Measurements from ENCODE around the gene OR52K1.

Gene OR52K1

DNA sequence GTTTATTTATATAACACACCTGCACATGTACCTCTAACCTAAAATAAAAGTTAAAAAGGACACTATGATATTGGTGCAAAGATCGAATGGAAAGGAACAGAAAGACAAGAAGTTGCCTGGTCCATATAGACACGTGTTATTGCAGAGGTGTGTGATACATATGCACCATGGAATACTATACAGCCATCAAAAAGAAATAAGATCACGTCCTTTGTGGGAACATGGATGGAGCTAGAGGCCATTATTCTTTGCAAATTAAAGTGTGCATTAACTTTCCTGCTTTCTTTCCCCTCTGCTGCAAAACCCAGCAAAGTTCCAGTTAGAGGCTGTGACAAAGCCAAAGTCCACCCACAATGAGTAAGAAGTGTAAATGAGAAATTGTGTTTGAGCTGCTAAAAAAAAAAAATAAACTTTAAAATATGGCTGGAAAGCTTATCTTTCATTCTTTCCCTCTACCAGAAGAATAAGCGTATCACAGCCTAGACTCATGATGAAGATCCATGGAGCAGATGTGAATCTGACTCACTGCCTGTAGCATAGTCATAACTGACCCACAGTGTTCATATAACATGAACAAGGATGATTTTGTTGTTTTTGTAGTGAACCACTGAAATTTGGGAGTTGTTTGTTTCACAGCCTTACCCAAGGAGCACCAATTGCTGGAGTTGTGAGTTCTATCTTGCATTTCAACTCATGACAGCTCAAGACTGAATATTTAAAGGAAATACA lies 9.6 kb downstream of the OR52K1 start:
- Histone ChIP-seq H3K4me3 (ENCODE audit: low read depth, low read length) (no peak overlapping the region), H3K27ac (ENCODE audit: low read depth, low read length) (no peak overlapping the region), H3K36me3 (ENCODE audit: control insufficient read depth, insufficient read depth, low read length) (no peaks in the 10 kb centered on the region), H3K9ac (ENCODE audit: low read depth, low read length) (no peak overlapping the region), H3K4me1 (ENCODE audit: control insufficient read depth, insufficient read depth, low read length) (no peaks in the 10 kb centered on the region), H3K27me3 (ENCODE audit: control insufficient read depth, insufficient read depth, low read length) (no peaks in the 10 kb centered on the region), H3K9me3 (ENCODE audit: control insufficient read depth, insufficient read depth, low read length) (no peaks in the 10 kb centered on the region)

DNA sequence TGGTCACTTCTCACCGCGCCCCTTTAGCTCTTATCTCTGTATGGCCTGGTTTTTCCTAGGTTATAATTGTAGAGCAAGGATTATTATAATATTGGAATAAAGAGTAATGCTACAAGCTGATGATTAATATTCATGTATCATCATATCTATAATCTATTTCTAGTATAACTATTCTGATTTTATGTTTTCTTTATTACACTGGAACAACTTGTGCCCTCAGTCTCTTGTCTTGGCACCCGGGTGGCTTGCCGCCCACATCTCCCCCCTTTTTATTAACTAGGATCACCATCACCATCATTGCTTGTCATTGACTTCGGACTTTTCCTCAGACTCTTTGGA lies 11.0 kb downstream of the OR52K1 start:
- H3K27me3 ChIP-seq (ENCODE audit: control insufficient read depth, insufficient read depth, low read length): no peaks in the 10 kb centered on the region
- no peak overlapping the region for H3K27ac ChIP-seq (ENCODE audit: low read depth, low read length)
- H3K4me3 ChIP-seq (ENCODE audit: low read depth, low read length): no peak overlapping the region
- H3K9me3 ChIP-seq (ENCODE audit: control insufficient read depth, insufficient read depth, low read length): no peaks in the 10 kb centered on the region
- H3K4me1 ChIP-seq (ENCODE audit: control insufficient read depth, insufficient read depth, low read length): no peaks in the 10 kb centered on the region
- H3K9ac ChIP-seq (ENCODE audit: low read depth, low read length): no peak overlapping the region
- H3K36me3 ChIP-seq (ENCODE audit: control insufficient read depth, insufficient read depth, low read length): no peaks in the 10 kb centered on the region

DNA sequence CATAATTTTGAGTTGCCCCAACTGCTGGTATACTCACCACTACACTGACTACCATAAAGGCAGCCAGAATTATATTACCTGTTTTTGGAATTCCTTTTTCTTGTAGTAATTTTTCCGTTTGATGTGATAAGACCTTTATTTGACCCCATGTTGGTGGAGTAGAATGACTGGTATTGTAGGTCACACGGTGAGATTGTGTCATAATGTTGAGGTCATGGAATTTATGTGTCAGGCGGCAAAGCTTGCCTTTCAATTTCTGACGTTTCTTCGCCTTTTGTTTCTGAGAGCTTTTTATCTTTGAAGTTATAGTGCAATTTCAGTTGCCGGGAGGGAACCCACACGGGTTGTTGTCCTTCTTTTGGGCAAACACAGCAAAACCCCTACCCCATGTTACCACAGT lies 13.0 kb downstream of the OR52K1 start:
- Histone ChIP-seq H3K4me1 (ENCODE audit: control insufficient read depth, insufficient read depth, low read length) (no peaks in the 10 kb centered on the region), H3K4me3 (ENCODE audit: low read depth, low read length) (no peak overlapping the region), H3K36me3 (ENCODE audit: control insufficient read depth, insufficient read depth, low read length) (no peaks in the 10 kb centered on the region), H3K9me3 (ENCODE audit: control insufficient read depth, insufficient read depth, low read length) (no peaks in the 10 kb centered on the region), H3K27ac (ENCODE audit: low read depth, low read length) (no peak overlapping the region), H3K9ac (ENCODE audit: low read depth, low read length) (no peak overlapping the region), H3K27me3 (ENCODE audit: control insufficient read depth, insufficient read depth, low read length) (no peaks in the 10 kb centered on the region)

DNA sequence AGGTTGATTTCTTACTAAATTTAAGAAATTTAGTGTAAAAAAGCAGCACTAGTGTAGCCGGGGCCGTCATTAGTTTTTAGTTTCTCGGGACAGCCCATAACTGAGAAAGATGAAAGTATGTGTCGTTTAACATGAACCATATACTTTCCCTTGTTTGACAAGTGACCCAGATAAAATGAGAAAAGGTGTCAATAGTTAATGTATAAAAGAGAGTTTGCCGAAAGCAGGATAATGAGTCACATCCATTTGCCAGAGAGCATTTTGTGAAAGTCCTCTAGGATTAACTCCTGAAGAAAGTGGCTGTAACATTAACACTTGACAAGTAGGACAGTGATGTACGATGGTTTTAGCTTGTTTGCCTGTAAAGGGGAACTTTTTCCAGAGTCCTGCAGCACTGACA lies 13.5 kb downstream of the OR52K1 start:
- H3K4me3 ChIP-seq (ENCODE audit: low read depth, low read length): no peak overlapping the region
- no peak overlapping the region for H3K9ac ChIP-seq (ENCODE audit: low read depth, low read length)
- H3K4me1 ChIP-seq (ENCODE audit: control insufficient read depth, insufficient read depth, low read length): no peaks in the 10 kb centered on the region
- no peaks in the 10 kb centered on the region for H3K27me3 ChIP-seq (ENCODE audit: control insufficient read depth, insufficient read depth, low read length)
- H3K27ac ChIP-seq (ENCODE audit: low read depth, low read length): no peak overlapping the region
- no peaks in the 10 kb centered on the region for H3K9me3 ChIP-seq (ENCODE audit: control insufficient read depth, insufficient read depth, low read length)
- no peaks in the 10 kb centered on the region for H3K36me3 ChIP-seq (ENCODE audit: control insufficient read depth, insufficient read depth, low read length)

DNA sequence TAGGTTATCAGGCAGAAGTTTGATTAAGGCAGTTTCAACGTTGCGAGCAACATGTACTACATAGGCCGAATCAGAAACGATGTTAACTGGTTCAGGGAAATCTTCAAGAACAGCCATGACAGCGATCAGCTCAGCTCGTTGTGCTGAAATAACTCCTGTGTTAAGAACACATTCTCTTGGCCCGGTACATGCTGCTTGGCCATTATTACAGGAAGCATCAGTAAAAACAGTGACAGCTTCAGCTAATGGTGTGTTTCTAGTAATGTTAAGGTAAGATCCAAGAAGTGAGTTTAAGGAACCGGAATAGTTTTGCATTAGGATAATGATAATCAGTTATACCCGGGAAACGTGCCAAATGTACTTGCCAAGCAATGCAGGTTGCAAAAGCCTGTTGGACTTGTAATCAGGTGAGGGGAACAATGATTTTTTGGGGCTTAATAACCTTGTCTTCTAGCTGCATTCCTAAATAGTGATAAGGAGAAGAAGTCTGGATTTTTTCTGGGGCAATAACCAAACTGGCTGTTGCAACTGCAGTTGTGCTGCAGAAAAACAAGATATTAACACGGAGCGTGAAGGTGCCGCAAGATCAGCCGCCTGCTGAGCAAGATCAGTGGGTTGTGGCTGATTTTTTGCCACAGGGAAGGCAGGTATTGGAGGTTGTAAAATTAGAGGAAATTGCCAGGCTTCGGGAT lies 14.3 kb downstream of the OR52K1 start:
- Histone ChIP-seq H3K4me3 (ENCODE audit: low read depth, low read length) (no peak overlapping the region), H3K27ac (ENCODE audit: low read depth, low read length) (no peak overlapping the region), H3K9ac (ENCODE audit: low read depth, low read length) (no peak overlapping the region), H3K9me3 (ENCODE audit: control insufficient read depth, insufficient read depth, low read length) (no peaks in the 10 kb centered on the region), H3K27me3 (ENCODE audit: control insufficient read depth, insufficient read depth, low read length) (no peaks in the 10 kb centered on the region), H3K4me1 (ENCODE audit: control insufficient read depth, insufficient read depth, low read length) (no peaks in the 10 kb centered on the region), H3K36me3 (ENCODE audit: control insufficient read depth, insufficient read depth, low read length) (no peaks in the 10 kb centered on the region)

DNA sequence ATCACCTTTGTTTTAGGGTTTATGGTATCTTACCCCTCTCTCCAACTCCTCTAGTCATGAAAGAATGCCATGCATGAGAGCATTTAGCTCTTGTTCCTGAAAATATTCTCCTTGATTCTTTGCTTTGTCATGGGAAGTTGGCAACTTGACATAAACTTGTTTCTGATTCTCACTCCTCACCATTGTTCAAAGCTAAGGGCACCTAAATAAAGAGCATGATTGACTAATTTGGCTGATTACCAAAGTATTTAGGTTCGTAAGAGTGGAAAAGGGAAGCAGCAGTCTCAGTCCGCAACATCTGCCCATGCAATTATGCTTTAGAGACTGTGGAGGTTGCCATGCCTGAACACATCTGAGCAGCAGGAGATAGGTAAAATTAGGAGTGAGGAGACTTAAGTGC lies 26.4 kb downstream of the OR52K1 start:
- H3K36me3 ChIP-seq (ENCODE audit: control insufficient read depth, insufficient read depth, low read length): no peaks in the 10 kb centered on the region
- no peak overlapping the region for H3K9ac ChIP-seq (ENCODE audit: low read depth, low read length)
- H3K27me3 ChIP-seq (ENCODE audit: control insufficient read depth, insufficient read depth, low read length): no peaks in the 10 kb centered on the region
- H3K27ac ChIP-seq (ENCODE audit: low read depth, low read length): no peak overlapping the region
- H3K9me3 ChIP-seq (ENCODE audit: control insufficient read depth, insufficient read depth, low read length): no peaks in the 10 kb centered on the region
- H3K4me3 ChIP-seq (ENCODE audit: low read depth, low read length): no peak overlapping the region
- H3K4me1 ChIP-seq (ENCODE audit: control insufficient read depth, insufficient read depth, low read length): no peaks in the 10 kb centered on the region

DNA sequence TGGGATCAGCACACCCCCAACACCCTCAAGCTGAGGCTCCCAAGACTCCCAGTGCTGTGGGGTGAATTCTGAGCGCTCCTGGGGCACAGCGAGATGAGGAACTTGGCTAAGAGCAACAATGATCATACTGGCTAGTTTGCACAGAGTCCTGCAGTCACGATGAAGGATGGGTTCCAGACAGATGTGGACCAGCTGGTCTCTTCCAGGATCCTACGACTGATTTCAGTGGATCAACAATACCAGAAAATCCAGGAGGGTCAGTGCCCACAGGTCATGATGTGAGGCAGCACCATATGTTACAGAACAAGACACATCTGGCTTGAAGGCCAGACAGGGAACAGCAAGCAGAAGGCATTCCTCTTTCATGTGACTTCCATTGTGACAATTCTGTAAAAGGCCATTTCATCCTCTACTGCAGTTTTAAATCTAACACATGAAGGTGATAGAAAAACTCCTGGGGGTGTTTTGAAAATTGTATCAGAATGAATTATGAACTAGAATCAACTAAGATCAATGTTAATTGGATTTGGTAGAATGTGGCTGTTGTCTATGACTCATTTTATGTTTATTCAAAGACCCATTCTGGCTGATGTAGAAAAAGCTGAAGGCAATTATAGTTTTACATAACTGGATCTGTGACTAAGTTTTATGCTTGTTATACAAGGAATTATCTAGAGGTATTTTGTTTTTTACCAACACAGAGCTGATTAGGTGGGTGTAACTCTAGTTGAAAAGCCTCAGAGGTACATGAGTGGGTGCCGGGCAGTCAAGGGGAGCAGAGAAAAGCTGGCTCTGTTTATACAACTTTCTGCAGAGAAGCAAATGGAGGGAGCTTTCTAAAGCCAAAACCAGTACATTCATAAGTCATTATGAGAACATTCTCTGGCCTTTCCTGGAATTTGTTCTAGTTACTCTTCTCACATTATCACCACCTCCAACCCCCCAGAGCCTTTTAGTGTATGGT lies 29.1 kb downstream of the OR52K1 start:
- Histone ChIP-seq H3K27me3 (ENCODE audit: control insufficient read depth, insufficient read depth, low read length) (no peaks in the 10 kb centered on the region), H3K27ac (ENCODE audit: low read depth, low read length) (no peak overlapping the region), H3K4me3 (ENCODE audit: low read depth, low read length) (no peak overlapping the region), H3K36me3 (ENCODE audit: control insufficient read depth, insufficient read depth, low read length) (no peaks in the 10 kb centered on the region), H3K9me3 (ENCODE audit: control insufficient read depth, insufficient read depth, low read length) (no peaks in the 10 kb centered on the region), H3K4me1 (ENCODE audit: control insufficient read depth, insufficient read depth, low read length) (no peaks in the 10 kb centered on the region), H3K9ac (ENCODE audit: low read depth, low read length) (no peak overlapping the region)

DNA sequence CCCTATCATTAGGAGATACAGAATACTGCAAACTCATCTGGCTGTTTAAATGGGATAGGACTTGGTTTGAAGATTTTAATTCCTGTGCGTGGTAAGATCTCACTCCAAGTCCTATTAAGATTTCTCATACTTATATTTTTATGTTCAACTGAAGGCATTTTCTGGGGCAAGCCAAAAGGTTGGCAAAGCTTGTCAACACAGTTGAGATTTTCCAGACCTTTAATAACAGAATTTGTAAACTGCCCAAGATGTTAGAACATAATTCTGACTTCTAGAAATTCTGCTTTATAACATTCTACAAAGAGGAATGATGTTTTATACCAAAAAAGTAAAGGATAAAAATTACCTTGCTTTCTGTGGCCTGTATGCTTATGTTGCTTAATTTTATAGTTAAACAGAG lies 31.8 kb downstream of the OR52K1 start:
- no peaks in the 10 kb centered on the region for H3K9me3 ChIP-seq (ENCODE audit: control insufficient read depth, insufficient read depth, low read length)
- H3K27me3 ChIP-seq (ENCODE audit: control insufficient read depth, insufficient read depth, low read length): no peaks in the 10 kb centered on the region
- H3K9ac ChIP-seq (ENCODE audit: low read depth, low read length): no peak overlapping the region
- no peak overlapping the region for H3K27ac ChIP-seq (ENCODE audit: low read depth, low read length)
- H3K36me3 ChIP-seq (ENCODE audit: control insufficient read depth, insufficient read depth, low read length): no peaks in the 10 kb centered on the region
- no peak overlapping the region for H3K4me3 ChIP-seq (ENCODE audit: low read depth, low read length)
- H3K4me1 ChIP-seq (ENCODE audit: control insufficient read depth, insufficient read depth, low read length): no peaks in the 10 kb centered on the region

DNA sequence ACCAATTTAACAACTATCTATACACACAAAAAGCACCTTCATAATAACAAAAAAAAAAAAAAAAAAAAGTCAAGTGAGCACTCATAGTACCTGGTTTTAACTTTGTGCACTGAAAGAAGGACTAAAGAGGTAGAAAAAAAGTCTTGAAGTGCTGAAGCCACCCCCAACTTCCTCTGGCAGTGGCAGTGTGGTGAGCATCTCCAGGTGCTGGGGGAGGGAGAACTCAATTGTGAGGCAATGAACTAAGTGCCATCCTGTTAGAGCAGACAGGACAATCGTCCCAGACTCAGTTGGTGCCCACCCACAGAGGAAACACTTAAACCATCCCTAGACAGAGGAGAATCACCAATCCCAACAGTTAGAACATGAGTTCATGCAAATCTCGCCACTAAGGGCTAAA lies 39.9 kb downstream of the OR52K1 start:
- no peak overlapping the region for H3K4me3 ChIP-seq (ENCODE audit: low read depth, low read length)
- H3K9me3 ChIP-seq (ENCODE audit: control insufficient read depth, insufficient read depth, low read length): no peaks in the 10 kb centered on the region
- no peaks in the 10 kb centered on the region for H3K36me3 ChIP-seq (ENCODE audit: control insufficient read depth, insufficient read depth, low read length)
- H3K9ac ChIP-seq (ENCODE audit: low read depth, low read length): no peak overlapping the region
- H3K4me1 ChIP-seq (ENCODE audit: control insufficient read depth, insufficient read depth, low read length): no peaks in the 10 kb centered on the region; the same call in 1 of the 2 replicates
- no peak overlapping the region for H3K27ac ChIP-seq (ENCODE audit: low read depth, low read length)
- H3K27me3 ChIP-seq (ENCODE audit: control insufficient read depth, insufficient read depth, low read length): no peaks in the 10 kb centered on the region

DNA sequence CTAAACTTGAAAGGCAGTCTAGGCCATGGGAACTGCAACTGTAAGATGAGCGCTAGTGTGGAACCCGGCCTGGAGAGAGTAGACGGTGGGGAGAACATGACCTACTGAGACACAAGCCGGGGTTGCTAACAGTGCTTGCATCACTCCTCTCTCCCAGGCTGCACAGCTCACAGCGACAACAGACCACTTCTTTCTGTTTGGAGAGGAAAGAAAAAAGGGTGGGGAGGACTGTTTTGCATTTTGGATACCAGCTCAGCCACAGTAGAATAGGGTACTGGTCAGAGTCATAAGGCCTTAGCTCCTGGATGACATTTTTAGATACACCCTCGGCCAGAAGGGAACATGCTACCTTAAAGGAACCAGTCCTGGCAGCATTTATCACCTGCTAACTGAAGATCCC lies 40.3 kb downstream of the OR52K1 start:
- H3K9ac ChIP-seq (ENCODE audit: low read depth, low read length): no peak overlapping the region
- H3K27me3 ChIP-seq (ENCODE audit: control insufficient read depth, insufficient read depth, low read length): no peaks in the 10 kb centered on the region

DNA sequence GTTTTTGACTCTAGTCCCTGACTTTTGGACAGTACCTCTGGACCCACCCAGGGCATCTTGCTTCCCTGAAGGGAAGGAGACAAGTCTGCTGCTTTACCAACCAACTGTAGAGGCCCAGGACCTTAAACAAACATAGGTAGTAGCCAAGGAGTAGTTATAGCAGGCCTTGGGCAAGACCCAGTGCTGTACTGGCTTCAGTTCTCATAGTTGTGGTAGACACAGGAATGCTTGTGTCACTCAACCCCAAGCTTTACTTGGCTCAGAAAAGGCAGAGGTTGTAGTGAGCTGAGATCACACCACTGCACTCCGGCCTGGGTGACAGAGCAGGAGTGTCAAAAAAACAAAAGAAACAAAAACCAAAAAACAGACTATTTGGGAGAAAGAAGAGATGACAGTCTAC lies 41.2 kb downstream of the OR52K1 start:
- H3K9me3 ChIP-seq (ENCODE audit: control insufficient read depth, insufficient read depth, low read length): no peaks in the 10 kb centered on the region
- H3K4me1 ChIP-seq (ENCODE audit: control insufficient read depth, insufficient read depth, low read length): no peaks in the 10 kb centered on the region; the same call in 1 of the 2 replicates

More for the DNA sequence above, 40.3 kb downstream of the OR52K1 start:
- Histone ChIP-seq H3K4me3 (ENCODE audit: low read depth, low read length) (no peak overlapping the region), H3K9me3 (ENCODE audit: control insufficient read depth, insufficient read depth, low read length) (no peaks in the 10 kb centered on the region), H3K27ac (ENCODE audit: low read depth, low read length) (no peak overlapping the region), H3K4me1 (ENCODE audit: control insufficient read depth, insufficient read depth, low read length) (no peaks in the 10 kb centered on the region; the same call in 1 of the 2 replicates), H3K36me3 (ENCODE audit: control insufficient read depth, insufficient read depth, low read length) (no peaks in the 10 kb centered on the region)

More for the DNA sequence above, 41.2 kb downstream of the OR52K1 start:
- H3K27ac ChIP-seq (ENCODE audit: low read depth, low read length): no peak overlapping the region
- H3K27me3 ChIP-seq (ENCODE audit: control insufficient read depth, insufficient read depth, low read length): no peaks in the 10 kb centered on the region
- no peaks in the 10 kb centered on the region for H3K36me3 ChIP-seq (ENCODE audit: control insufficient read depth, insufficient read depth, low read length)
- H3K4me3 ChIP-seq (ENCODE audit: low read depth, low read length): no peak overlapping the region
- H3K9ac ChIP-seq (ENCODE audit: low read depth, low read length): no peak overlapping the region

All from HUES48 (cell line).